GM18951 (cell line): Measurements from ENCODE around the gene ZFP2.
"Not testable (repeated sequence)": the region's sequence is repeated elsewhere in the genome, so short reads cannot be mapped to it uniquely, and the experiment has no call there.

Experiments
- POLR2A ChIP-seq: IDR thresholded peaks from 4 replicates; pipeline ENCODE4 v1.6.1; 2011; ENCODE audit warnings: mild to moderate bottlenecking; ENCODE audit not compliant: insufficient read length, insufficient read depth; ENCODE audit errors: extremely low read depth
- in situ Hi-C: fragments of 300-500 bp; cut with MboI; formaldehyde crosslinking; loops from one replicate; pipeline ENCODE4 v1.12.0; 2022; ENCODE audit warnings: low sequenced_read_pairs, mixed read lengths, inconsistent platforms; ENCODE audit not compliant: unreplicated experiment

ZFP2 gene

DNA sequence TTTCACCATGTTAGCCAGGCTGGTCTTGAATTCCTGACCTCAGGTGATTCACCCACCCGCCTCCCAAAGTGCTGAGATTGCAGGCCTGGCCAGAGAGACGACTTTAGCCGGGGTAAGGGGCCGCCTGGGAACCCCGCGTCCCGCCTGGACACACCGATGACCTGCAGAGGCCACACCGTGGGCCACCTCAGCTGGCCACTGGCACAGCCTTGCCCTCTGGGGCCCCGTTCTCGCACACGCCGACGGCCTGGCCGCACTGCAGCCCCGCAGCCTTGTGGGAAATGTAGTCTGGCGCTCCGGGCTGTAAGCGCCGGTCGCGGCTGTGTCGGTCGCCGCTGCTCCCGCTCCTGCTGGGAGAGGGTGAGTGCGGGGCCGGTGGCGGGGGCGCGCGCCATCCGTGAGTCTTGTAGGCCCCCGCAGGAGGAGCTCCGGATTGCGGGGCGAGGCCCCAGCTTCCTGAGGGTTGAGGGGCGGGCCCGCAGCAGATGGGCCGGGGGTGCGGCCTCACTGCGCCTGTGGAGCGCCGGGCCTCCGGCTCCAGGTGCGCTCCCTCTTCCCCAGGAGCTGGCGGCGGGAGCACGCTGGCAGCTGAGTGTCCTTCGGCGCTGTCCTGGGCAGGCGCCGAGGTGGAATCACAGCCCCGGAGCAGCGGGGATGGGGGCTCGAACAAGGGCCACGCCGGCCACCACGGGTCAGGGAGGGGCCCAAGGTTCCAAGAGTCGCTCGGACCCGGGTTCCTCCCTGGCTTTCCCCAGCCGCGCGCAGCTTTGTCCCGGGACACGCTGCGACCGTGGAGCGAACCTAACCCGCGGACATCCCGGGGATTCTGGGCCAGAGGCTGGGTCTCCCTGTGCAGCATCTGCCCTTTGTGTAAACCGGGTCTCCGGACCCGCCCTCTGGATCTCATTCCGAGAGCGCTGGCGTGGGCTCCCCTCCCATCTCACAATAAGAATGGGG, at the start of gene ZFP2:
Gene ZFP2, plus strand, starts transcription at position 299 of the 957 bp plus-strand sequence. CDS start 35,401 bp downstream, outside the sequence.
- in situ Hi-C loops = no loop called here
- TF ChIP-seq POLR2A = no peak

- in situ Hi-C loops = no loop called here
- TF ChIP-seq POLR2A = no peak
Measured at GRCh38 chr5:178849316-178849715, 46.4 kb upstream of the ZFP2 start.

- no peak for TF ChIP-seq POLR2A
Measured at GRCh38 chr5:178851951-178852350, 43.8 kb upstream of the ZFP2 start.

DNA sequence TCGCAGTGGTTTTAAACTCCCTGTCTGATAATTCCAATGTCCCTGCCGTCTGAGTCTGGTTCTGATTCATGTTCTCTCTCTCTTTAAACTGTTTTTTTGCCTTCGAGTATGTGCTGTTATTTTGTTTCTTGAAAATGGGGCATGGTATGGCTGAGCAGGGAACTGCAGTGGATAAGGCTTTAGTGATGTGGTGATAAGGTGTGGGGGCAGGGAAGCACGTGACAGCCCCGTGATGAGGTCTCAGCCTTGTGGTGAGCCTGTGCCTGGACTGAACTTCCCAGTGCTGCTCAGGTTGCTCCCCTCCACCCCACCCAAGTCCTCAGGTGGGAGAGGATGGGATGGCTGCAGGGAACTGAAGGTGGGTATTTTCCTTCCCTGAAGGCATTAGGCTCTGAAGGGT, 41.4 kb upstream of the ZFP2 start:
- in situ Hi-C loops = no loop called here

More at GRCh38 chr5:178851951-178852350, 43.8 kb upstream of the ZFP2 start:
- in situ Hi-C loops = no loop called here

GRCh38 chr5:178859625-178860521, 35.8 kb upstream of the ZFP2 start, which contains the start of gene ZNF354B:
ZNF354B (plus strand) TSS chr5:178859953; CDS start chr5:178861048, 1,095 bp downstream.
- in situ Hi-C loops = no loop called here
- peak; percentile 64 for TF ChIP-seq POLR2A

More for the DNA sequence above, 41.4 kb upstream of the ZFP2 start:
- TF ChIP-seq POLR2A = no peak

- in situ Hi-C loops = not testable (repeated sequence)
Measured at GRCh38 chr5:178860615-178861014, 35.1 kb upstream of the ZFP2 start.

- in situ Hi-C loops = no loop called here
- no peak for TF ChIP-seq POLR2A
Measured at GRCh38 chr5:178861627-178862026, 34.1 kb upstream of the ZFP2 start.

DNA sequence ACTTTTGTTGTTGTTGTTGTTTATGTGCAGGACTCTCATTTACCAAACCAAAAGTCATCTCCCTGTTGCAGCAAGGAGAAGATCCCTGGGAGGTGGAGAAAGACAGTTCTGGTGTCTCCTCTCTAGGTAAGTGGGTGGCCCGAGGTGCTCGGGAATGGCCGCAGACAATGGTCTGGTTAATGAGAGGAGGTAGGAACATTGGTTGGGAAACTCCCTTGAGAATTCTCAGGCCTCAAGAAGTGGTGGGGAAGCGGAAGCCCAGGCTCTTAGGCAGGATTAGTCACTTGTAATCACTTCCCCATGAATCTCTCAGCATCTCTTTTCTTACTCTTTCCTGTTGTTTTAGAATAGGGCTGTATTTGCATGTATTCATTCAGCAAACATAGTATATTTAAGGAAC, 28.8 kb upstream of the ZFP2 start:
- TF ChIP-seq POLR2A = no peak
- in situ Hi-C loops = loop anchor here (5.0 kb wide), 1 partner anchor 140 kb away; no protein-coding TSS in a partner anchor

- in situ Hi-C loops = loop anchor here (5.0 kb wide), 1 partner anchor 142 kb away; no protein-coding TSS in a partner anchor
- no peak for TF ChIP-seq POLR2A
Measured at GRCh38 chr5:178869577-178869976, 26.1 kb upstream of the ZFP2 start.

- in situ Hi-C loops = no loop called here
- TF ChIP-seq POLR2A = no peak
Measured at GRCh38 chr5:178870411-178870810, 25.3 kb upstream of the ZFP2 start.

DNA sequence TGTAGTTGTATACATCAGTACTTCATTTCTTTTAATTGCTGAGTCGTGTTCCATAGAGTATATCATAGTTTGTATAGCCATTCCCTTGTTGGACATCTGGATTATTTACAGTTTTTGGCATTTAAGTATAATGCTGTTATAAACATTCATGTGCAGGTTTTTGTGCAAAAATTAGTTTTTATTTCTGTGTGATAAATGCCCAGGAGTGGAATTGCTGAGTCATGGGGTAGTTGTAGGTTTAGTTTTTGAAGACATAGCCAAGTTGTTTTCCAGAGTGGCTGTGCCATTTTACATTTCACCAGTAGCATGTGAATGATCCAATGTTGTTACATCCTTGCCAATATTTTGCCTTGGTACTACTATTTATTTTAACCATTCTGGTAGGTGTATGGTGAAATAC, 23.4 kb upstream of the ZFP2 start:
- in situ Hi-C loops = no loop called here
- TF ChIP-seq POLR2A = no peak

DNA sequence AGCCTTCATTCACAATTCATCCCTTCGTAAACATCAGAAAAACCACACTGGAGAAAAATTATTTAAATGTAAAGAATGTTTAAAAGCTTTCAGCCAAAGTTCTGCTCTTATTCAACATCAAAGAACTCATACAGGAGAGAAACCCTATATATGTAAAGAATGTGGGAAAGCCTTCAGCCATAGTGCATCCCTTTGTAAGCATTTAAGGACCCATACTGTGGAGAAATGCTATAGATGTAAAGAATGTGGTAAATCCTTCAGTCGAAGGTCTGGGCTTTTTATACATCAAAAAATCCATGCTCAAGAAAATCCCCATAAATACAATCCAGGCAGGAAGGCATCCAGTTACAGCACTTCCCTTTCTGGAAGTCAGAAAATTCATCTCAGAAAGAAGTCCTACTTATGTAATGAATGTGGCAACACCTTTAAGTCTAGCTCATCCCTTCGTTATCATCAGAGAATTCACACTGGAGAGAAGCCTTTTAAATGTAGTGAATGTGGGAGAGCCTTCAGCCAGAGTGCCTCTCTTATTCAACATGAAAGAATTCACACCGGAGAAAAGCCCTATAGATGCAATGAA, 12.5 kb upstream of the ZFP2 start:
- in situ Hi-C loops = not testable (repeated sequence)
